Measurements from ENCODE around the gene PCDHB4. TPM values are rescaled to one million over a fixed set of nuclear protein-coding genes. Genes with fewer than 3 reads are reported as not detected.

PCDHB4 gene
- polyA plus RNA-seq, 1 experiment, result 0.02 TPM

Other genes with a start within 250 kb of the PCDHB4 start
- not detected in 2 replicates for gene PCDHA12, start 246.5 kb upstream of the PCDHB4 start, polyA plus RNA-seq (2011; rRNA removed)
- gene PCDHA13, start 239.7 kb upstream of the PCDHB4 start, polyA plus RNA-seq (2011; rRNA removed), result not detected in 2 replicates
- gene PCDHAC1, start 195.5 kb upstream of the PCDHB4 start, polyA plus RNA-seq (2011; rRNA removed), result 0.02 TPM in 1 of 2 replicates, not detected in the other
- 0.06 TPM in 1 of 2 replicates, not detected in the other for gene PCDHAC2, start 155.3 kb upstream of the PCDHB4 start, polyA plus RNA-seq (2011; rRNA removed)
- not detected in 2 replicates for gene PCDHB1, start 70.4 kb upstream of the PCDHB4 start, polyA plus RNA-seq (2011; rRNA removed)
- gene PCDHB2, start 27.2 kb upstream of the PCDHB4 start, polyA plus RNA-seq (2011; rRNA removed), result 0.42 and 0.99 TPM in 2 replicates
- gene PCDHB3, start 21.3 kb upstream of the PCDHB4 start, polyA plus RNA-seq (2011; rRNA removed), result 0.23 and 0.31 TPM in 2 replicates
- 0.18 and 0.22 TPM in 2 replicates for gene PCDHB5, start 13.4 kb downstream of the PCDHB4 start, polyA plus RNA-seq (2011; rRNA removed)
- gene PCDHB6, start 28.2 kb downstream of the PCDHB4 start, polyA plus RNA-seq (2011; rRNA removed), result 0.20 and 0.26 TPM in 2 replicates
- gene PCDHB7, start 50.8 kb downstream of the PCDHB4 start, polyA plus RNA-seq (2011; rRNA removed), result 0.31 and 0.44 TPM in 2 replicates
- 0.11 and 0.17 TPM in 2 replicates for gene PCDHB8, start 56.0 kb downstream of the PCDHB4 start, polyA plus RNA-seq (2011; rRNA removed)
- 0.21 and 0.32 TPM in 2 replicates for gene PCDHB16, start 60.6 kb downstream of the PCDHB4 start, polyA plus RNA-seq (2011; rRNA removed)
- 0.22 and 0.49 TPM in 2 replicates for gene PCDHB9, start 65.3 kb downstream of the PCDHB4 start, polyA plus RNA-seq (2011; rRNA removed)
- 0.18 and 0.28 TPM in 2 replicates for gene PCDHB10, start 70.5 kb downstream of the PCDHB4 start, polyA plus RNA-seq (2011; rRNA removed)
- gene PCDHB11, start 77.8 kb downstream of the PCDHB4 start, polyA plus RNA-seq (2011; rRNA removed), result 0.10 and 0.22 TPM in 2 replicates
- gene PCDHB12, start 86.9 kb downstream of the PCDHB4 start, polyA plus RNA-seq (2011; rRNA removed), result 0.09 and 0.13 TPM in 2 replicates
- 0.16 and 0.23 TPM in 2 replicates for gene PCDHB13, start 92.1 kb downstream of the PCDHB4 start, polyA plus RNA-seq (2011; rRNA removed)
- gene PCDHB14, start 101.5 kb downstream of the PCDHB4 start, polyA plus RNA-seq (2011; rRNA removed), result 0.42 and 0.47 TPM in 2 replicates
- gene PCDHB15, start 123.6 kb downstream of the PCDHB4 start, polyA plus RNA-seq (2011; rRNA removed), result 0.45 and 0.52 TPM in 2 replicates
- gene SLC25A2, start 182.2 kb downstream of the PCDHB4 start, polyA plus RNA-seq (2011; rRNA removed), result not detected in 2 replicates
- 25.5 and 46.7 TPM in 2 replicates for gene TAF7, start 199.0 kb downstream of the PCDHB4 start, polyA plus RNA-seq (2011; rRNA removed)
- gene PCDHGA1, start 208.7 kb downstream of the PCDHB4 start, polyA plus RNA-seq (2011; rRNA removed), result 1.8 and 1.9 TPM in 2 replicates
- gene PCDHGA2, start 216.9 kb downstream of the PCDHB4 start, polyA plus RNA-seq (2011; rRNA removed), result 6.7 and 6.8 TPM in 2 replicates
- gene PCDHGA3, start 222.0 kb downstream of the PCDHB4 start, polyA plus RNA-seq (2011; rRNA removed), result 1.9 and 2.5 TPM in 2 replicates
- gene PCDHGB1, start 228.3 kb downstream of the PCDHB4 start, polyA plus RNA-seq (2011; rRNA removed), result 2.0 and 2.2 TPM in 2 replicates
- gene PCDHGA4, start 233.2 kb downstream of the PCDHB4 start, polyA plus RNA-seq (2011; rRNA removed), result 3.0 and 4.0 TPM in 2 replicates
- 3.7 and 4.0 TPM in 2 replicates for gene PCDHGB2, start 238.2 kb downstream of the PCDHB4 start, polyA plus RNA-seq (2011; rRNA removed)
- gene PCDHGA5, start 242.3 kb downstream of the PCDHB4 start, polyA plus RNA-seq (2011; rRNA removed), result 1.2 and 1.6 TPM in 2 replicates
- gene PCDHGB3, start 248.4 kb downstream of the PCDHB4 start, polyA plus RNA-seq (2011; rRNA removed), result 2.7 and 3.0 TPM in 2 replicates

All from BJ (cell line).